ENCODE data around the gene C9orf57. TPM values are rescaled to one million over a fixed set of nuclear protein-coding genes. Genes with fewer than 3 reads are reported as not detected.

Gene C9orf57
- total and polyA plus RNA-seq, 2 donors (not counting 1 experiment from before 2014, with no cell fraction given), result not detected

GRCh38 chr9:72044095-72044494 lies 16.3 kb downstream of the C9orf57 start:
- Histone ChIP-seq H3K4me2 (replicated peaks; ENCODE audit: low read depth, low read length, poor library complexity, severe bottlenecking) (no peak overlapping the region), H3K36me3 (replicated peaks in 1 of 2; ENCODE audit: control extremely low read depth in 1 of 2, control insufficient read depth in 1 of 2, extremely low read depth in 1 of 2, insufficient read depth in 2 of 2, low read length in 1 of 2) (no peaks in the 10 kb centered on the region), H3K27me3 (replicated peaks in 1 of 4; ENCODE audit: control extremely low read depth in 1 of 4, control insufficient read depth in 3 of 4, insufficient read depth in 4 of 4, low read length in 3 of 4) (no peaks in the 10 kb centered on the region), H3K4me1 (ENCODE audit: control insufficient read depth in 2 of 2, insufficient read depth in 2 of 2, low read length in 2 of 2) (peaks cover 2 to 3% of the 10 kb centered on the region in 2 donors), H3K27ac (ENCODE audit: low read length in 2 of 2) (no peak overlapping the region), H3K9me3 (ENCODE audit: control extremely low read depth in 1 of 3, control insufficient read depth in 2 of 3, insufficient read depth in 1 of 3, low read length in 2 of 3) (no peaks in the 10 kb centered on the region), H3K4me3 (ENCODE audit: control extremely low read depth in 1 of 5, extremely low read depth in 1 of 5, insufficient read depth in 1 of 5, low read depth in 2 of 5, low read length in 4 of 5) (no peak overlapping the region), H3K79me2 (ENCODE audit: control insufficient read depth, insufficient read depth, low read length) (no peaks in the 10 kb centered on the region), H3K9ac (ENCODE audit: low read length) (no peak overlapping the region), H4K20me1 (ENCODE audit: control insufficient read depth, insufficient read depth, low read length, poor library complexity, severe bottlenecking) (no peaks in the 10 kb centered on the region), H2AFZ (ENCODE audit: insufficient read depth, low read depth, low read length, poor library complexity, severe bottlenecking) (no peak overlapping the region)
- Mint-ChIP-seq H3K4me3 (no peak overlapping the region), H3K27ac (no peak overlapping the region), H3K27me3 (peaks cover 14% of the 10 kb centered on the region), H3K4me1 (peaks cover 3% of the 10 kb centered on the region), H3K9me3 (ENCODE audit: insufficient read depth) (no peaks in the 10 kb centered on the region)
- ATAC-seq (ENCODE audit: low read depth), result no peak
- WGBS (ENCODE audit: insufficient coverage), result 79% methylated on average over 3 of the region's 4 CpGs
- TF ChIP-seq CTCF (IDR thresholded peaks at IDR 0.05) (no peak), EZH2 (IDR thresholded peaks at IDR 0.05; ENCODE audit: borderline replicate concordance, insufficient read depth, low read depth, low read length, poor library complexity, severe bottlenecking) (no peak)
- ChIA-PET CTCF (interaction anchor here (0.9 kb wide), 1 partner anchor 18 kb away, joined by 3 read pairs; no protein-coding TSS in a partner anchor), POLR2A (no interaction called here)
- DNase-seq, result no peak
- intact Hi-C loops (cut with micrococcal nuclease), result no loop called here

GRCh38 chr9:72043576-72043975 lies 16.8 kb downstream of the C9orf57 start:
- peaks cover 5% of the 10 kb centered on the region for H3K4me1 Mint-ChIP-seq
- Histone ChIP-seq H3K27ac (ENCODE audit: low read length in 2 of 2) (no peak overlapping the region), H3K4me1 (ENCODE audit: control insufficient read depth in 2 of 2, insufficient read depth in 2 of 2, low read length in 2 of 2) (peaks cover 4 to 5% of the 10 kb centered on the region in 2 donors), H3K4me2 (replicated peaks; ENCODE audit: low read depth, low read length, poor library complexity, severe bottlenecking) (no peak overlapping the region), H3K4me3 (ENCODE audit: control extremely low read depth in 1 of 5, extremely low read depth in 1 of 5, insufficient read depth in 1 of 5, low read depth in 2 of 5, low read length in 4 of 5) (no peak overlapping the region), H2AFZ (ENCODE audit: insufficient read depth, low read depth, low read length, poor library complexity, severe bottlenecking) (no peak overlapping the region), H3K9ac (ENCODE audit: low read length) (no peak overlapping the region), H3K79me2 (ENCODE audit: control insufficient read depth, insufficient read depth, low read length) (no peaks in the 10 kb centered on the region), H3K27me3 (replicated peaks in 1 of 4; ENCODE audit: control extremely low read depth in 1 of 4, control insufficient read depth in 3 of 4, insufficient read depth in 4 of 4, low read length in 3 of 4) (no peaks in the 10 kb centered on the region), H4K20me1 (ENCODE audit: control insufficient read depth, insufficient read depth, low read length, poor library complexity, severe bottlenecking) (no peaks in the 10 kb centered on the region), H3K36me3 (replicated peaks in 1 of 2; ENCODE audit: control extremely low read depth in 1 of 2, control insufficient read depth in 1 of 2, extremely low read depth in 1 of 2, insufficient read depth in 2 of 2, low read length in 1 of 2) (no peaks in the 10 kb centered on the region), H3K9me3 (ENCODE audit: control extremely low read depth in 1 of 3, control insufficient read depth in 2 of 3, insufficient read depth in 1 of 3, low read length in 2 of 3) (no peaks in the 10 kb centered on the region)
- CTCF ChIA-PET, result interaction anchor here (0.9 kb wide), 1 partner anchor 18 kb away, joined by 3 read pairs; no protein-coding TSS in a partner anchor
- no peak overlapping the region for H3K4me3 Mint-ChIP-seq
- TF ChIP-seq EZH2 (IDR thresholded peaks at IDR 0.05; ENCODE audit: borderline replicate concordance, insufficient read depth, low read depth, low read length, poor library complexity, severe bottlenecking) (no peak), CTCF (IDR thresholded peaks at IDR 0.05) (no peak)
- H3K27ac Mint-ChIP-seq, result no peak overlapping the region
- ATAC-seq (ENCODE audit: low read depth) (no peak), DNase-seq (no peak)
- peaks cover 18% of the 10 kb centered on the region for H3K27me3 Mint-ChIP-seq
- no peaks in the 10 kb centered on the region for H3K9me3 Mint-ChIP-seq (ENCODE audit: insufficient read depth)
- POLR2A ChIA-PET, result no interaction called here
- intact Hi-C loops (cut with micrococcal nuclease), result no loop called here
- 100% methylated on average over 1 of the region's 2 CpGs for WGBS (ENCODE audit: insufficient coverage)
